Measurements from ENCODE around the gene PORCN.

PORCN gene

DNA sequence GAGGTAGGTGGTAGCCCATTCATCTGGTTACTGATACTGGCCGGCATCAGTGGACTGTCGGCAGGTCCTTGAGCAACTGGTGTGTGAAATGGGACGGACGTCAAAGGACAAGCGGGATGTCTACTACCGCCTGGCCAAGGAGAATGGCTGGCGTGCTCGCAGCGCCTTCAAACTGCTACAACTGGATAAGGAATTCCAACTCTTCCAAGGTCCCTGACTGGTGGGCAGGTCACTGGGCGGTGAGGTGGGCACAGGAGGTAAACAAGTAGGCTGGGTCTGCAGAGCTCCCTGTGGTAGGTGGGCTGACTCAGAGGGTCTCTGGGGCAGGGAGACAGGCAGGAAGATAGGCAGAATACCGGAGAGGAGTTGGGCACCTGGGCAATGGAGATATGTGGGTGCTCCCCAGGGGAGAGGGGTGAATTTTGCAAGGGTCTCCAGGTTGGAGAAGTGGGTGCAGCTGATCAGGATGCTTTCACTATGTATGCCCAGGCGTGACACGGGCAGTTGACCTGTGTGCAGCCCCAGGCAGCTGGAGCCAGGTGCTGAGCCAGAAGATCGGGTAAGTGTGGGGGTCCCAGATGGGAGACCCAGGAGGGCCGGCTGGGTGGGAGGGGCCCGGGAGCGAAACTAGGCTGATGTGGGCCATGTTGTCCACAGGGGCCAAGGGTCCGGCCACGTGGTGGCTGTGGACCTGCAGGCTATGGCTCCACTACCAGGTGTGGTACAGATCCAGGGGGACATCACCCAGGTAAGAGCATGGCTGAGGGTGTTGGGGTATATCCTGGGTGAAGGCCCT lies 30.6 kb upstream of the PORCN start:
- no peak for DNase-seq

DNA sequence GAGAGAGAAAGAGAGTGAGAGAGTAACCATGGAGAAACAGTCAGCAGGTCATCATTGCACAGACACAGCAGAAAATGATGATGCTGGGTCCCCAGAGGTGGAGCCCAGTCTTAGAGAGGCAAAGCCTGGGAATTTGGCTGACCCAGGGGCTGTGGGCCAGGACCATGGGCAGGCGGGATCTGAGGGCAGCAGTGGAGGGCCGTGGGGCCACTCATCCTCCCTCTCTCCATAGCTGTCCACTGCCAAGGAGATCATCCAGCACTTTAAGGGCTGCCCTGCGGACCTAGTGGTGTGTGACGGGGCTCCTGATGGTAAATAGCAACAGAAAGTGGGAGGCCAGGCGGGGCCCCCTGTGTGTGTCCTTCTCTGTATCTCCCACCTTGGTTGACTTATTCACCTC lies 30.0 kb upstream of the PORCN start:
- no peak for DNase-seq

DNA sequence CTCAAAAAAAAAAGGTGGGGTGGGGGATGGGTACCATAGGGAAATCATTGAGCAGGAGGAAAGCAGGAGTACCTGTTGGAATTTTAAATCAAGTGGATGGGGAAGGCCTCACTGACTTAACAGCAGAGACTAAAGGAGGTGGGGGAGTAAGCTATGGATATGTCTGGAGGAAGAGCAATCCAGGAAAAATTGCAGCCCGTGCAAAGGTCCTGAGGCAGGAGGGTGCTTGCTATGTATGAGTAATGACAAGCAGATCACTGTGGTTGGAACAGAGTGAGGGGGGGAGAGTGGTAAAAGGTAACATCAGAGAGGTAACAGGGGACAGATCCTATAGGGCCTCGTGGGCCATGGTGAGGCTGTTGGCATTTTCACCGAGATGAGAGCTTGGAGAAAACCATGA lies 28.6 kb upstream of the PORCN start:
- DNase-seq, result no peak

DNA sequence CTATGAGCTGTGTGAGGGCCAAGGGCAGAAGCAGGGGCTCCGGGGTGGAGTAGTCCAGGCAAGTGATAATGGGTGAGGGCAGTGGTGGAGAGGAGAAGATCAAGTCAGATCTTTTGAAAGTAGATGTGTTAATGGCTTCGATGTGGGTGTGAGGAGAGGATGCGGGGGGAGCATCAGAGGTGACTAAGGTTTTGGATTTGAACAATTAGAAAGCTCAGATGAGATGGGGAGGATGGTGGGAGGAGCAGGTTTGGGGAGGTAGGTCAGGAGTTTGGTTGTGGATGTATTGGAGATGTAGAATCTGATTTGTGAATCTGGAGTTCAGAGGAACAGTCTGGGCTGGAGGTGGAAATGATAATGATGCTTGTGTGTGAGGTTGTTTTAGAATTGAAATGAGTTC lies 28.2 kb upstream of the PORCN start:
- DNase-seq, result no peak

DNA sequence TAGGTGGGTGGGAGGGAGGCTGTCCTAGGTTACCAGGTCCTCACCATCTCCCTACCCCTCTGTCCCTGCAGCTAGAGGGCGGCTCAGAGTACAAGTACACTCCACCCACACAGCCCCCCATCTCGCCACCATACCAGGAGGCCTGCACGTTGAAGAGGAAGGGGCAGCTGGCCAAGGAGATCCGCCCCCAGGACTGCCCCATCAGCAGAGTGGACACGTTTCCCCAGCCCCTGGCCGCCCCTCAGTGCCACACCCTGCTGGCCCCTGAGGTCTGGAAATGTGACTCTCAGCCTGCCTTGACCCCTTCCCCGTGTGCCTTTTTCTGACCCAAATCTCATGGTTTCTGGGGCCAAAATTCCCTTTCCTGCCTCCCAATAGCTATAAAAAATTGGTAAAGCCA lies 26.3 kb upstream of the PORCN start:
- no peak for DNase-seq

DNA sequence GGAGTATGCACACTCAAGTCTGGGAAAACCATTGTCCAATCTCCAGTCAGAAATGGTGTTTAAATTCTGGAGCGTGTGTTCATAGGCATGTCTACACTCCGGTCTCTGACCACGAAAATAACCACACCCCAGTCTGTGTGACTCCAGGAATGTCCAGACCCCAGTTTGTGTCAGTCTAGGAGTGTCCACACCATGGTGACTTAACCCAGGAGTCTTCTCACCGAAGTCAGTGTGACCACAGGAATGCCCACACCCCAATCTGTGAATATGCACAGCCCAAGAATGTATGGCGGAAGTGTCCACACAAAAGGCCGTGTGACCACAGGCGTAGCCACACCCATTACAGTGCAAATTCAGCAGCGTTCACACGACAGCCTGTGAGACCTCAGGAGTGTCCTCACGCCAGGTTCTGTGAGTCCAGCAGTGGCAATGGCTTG lies 21.4 kb upstream of the PORCN start:
- no peak for DNase-seq

DNA sequence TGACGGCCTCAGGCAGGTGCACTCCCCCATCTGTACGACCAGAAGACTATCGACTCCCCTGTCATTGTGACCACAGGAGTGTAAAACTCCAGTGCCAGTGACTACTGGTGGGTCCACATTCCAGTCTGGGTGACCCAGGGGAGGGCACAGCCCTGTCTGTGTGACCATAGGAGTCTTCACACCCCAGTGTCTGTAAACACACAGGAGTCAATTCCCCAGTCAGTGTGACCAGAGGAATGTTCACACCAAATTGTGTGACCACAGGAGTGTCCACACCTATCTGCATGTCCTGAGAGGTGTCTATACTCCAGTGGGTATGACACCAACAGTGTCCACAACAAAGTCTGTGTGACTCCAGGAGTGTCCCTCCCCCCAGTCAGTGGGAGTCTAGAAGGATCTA lies 20.8 kb upstream of the PORCN start:
- no peak for DNase-seq

DNA sequence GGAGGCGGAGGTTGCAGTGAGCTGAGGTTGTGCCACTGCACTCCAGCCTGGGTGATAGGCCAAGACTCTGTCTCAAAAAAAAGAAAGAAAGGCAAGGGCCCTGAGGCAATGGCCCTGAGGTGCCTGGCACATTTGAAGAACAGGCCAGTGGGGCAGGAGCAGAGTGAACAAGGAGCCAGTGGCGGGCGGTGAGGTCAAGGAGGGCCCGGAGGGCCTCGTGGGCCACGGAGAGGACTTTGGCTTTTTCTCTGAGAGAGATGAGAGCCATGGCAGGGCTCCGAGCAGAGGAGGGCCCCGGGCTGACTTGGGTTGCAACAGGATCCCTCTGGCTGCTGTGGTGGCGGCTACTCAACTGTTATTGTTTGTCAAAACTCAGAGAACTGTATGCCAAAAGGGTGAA lies 19.5 kb upstream of the PORCN start:
- no peak for DNase-seq

DNA sequence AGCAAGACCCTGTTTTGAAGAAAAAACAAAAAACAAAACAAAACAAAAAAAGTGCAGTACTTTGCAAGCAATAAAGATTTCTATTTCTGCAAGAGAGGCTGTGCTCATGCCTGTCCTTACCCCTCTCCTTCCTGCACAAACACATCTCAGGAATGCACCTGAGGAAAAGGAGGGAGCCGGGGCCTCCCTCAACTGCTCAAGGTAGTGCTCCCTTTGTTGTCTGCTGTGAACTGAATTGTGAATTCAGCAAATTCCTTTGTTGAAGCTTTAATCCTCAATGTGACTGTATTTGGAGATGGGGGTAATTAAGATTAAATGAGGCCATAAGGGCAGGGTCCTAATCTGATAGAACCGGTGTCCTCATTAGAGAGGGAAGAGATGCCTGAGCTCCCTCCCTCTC lies 18.9 kb upstream of the PORCN start:
- DNase-seq, result no peak

DNA sequence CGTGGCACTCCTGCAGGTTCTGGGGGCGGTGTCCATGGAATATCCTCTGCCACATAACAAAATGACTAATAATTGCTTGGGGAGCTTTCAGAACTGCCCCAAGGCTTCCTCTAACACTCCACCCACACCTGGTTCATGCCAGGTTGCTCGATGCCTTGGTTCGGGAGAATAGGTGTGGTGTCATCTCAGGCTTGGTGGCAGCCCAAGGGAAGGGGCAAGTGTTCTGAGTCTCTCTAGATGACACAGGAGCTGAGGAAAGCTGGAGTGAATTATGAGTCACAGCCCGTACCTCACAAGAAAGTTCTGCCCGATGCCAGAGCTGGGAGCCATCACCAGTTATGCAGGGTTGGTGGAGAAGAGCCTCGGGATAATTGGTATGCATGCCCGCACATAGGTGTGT lies 18.1 kb upstream of the PORCN start:
- no peak for DNase-seq

DNA sequence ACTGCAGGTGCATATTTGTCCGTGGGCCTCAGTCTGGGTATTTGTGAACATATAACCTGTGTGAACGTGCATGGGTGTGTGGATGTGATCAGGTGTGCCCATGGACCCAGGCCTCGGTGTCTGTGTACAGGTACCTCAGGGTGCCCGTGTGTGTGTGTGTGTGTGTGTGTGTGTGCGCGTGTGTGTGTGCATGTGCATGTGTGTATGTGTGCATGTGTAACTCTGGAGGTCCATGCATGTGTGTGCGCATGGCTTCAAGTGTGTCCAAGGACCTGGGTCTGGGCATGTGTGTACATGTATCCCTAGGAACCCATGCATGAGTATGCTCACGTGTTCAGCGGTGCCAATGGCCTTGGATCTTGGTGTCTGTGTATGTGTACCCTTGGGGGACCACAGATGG lies 17.0 kb upstream of the PORCN start:
- no peak for DNase-seq

DNA sequence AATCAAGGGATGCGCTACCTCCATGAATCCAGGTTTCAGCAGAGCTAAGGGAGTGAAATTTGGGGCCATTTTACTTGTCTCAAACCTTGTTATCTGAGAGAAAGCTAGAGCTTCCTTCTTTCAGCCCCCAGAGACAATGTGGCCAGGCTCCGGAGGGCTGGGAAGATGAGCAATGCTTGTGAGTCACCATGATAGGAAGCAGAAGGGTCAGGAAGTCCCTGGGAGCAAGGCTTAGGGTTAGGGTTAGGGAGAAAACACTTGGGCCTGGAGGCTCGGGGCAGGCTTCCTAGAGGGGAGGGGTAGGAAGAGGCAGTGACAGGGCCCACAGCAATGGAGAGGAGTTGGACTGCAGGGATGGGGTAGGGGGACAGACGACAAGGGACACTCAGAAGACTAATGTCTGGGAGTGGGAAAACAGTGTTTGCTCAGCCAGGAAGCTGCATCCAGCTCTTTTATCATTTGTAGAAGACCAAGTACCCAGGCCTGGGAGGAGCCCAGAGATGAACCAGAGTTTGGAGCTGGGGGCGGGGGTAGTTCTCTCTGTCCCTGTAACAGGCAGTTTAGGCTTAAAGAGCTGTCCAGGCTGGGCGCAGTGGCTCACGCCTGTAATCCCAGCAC lies 16.4 kb upstream of the PORCN start:
- no peak for DNase-seq

DNA sequence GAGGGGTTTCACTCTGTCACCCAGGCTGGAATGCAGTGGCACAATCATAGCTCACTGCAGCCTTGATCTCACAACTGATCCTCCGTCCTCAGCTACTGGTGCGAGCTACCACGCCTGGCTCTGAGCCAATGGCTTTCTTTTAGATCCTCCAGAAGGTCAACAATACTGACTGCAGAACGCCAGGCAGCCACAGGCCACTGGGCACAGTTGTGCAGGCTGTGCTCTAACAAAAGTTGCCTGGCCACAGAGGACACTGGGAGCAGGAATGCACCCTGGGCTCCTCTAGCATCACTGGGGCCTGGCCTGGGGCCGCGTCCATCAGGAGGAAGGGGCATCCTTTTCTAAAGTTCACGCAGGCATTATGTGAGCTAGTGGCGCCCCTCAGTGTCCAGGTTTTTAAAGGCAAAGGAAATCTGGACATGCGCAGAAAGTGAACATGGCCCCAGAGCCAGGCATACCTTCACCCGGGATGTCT lies 14.9 kb upstream of the PORCN start:
- DNase-seq, result no peak

DNA sequence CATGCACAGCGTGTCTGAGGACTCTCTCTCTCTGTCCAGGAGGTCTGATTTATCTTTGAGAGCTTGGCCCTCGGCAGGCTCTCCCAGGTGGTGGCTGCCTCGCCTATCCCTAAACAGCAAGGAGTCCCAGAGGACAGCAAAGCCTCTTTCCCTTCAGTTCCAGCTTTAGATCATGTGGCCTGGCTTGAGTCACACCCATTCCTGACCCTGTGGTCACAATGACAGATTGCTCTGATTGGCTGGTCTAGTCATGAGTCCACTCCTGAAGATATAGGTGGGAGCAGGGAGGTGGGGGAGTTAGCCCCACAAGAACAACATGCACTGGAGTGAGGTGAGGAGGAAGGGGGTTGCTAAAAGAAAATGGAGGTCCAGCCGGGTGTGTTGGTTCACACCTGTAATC lies 12.1 kb upstream of the PORCN start:
- DNase-seq, result no peak

DNA sequence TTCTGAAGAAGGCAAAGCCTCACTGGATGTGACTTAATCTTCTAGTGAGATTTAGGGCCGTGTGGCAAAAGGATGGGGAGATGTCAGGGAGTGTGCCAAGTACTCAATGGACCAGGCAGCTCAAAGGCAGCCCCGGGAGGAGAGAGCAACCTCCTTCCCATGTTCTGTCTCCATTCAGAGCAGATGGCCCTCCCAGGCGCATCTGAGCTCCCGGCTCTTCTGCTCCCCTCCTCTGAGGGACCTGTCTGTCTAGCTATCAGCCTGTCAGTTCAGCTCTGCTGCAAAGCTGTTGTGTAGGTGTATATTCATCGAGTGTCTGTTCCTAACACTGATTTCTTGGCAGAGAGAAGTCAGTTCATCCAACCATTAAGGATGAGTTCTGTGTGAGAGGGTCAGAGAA lies 10.9 kb upstream of the PORCN start:
- DNase-seq, result no peak

DNA sequence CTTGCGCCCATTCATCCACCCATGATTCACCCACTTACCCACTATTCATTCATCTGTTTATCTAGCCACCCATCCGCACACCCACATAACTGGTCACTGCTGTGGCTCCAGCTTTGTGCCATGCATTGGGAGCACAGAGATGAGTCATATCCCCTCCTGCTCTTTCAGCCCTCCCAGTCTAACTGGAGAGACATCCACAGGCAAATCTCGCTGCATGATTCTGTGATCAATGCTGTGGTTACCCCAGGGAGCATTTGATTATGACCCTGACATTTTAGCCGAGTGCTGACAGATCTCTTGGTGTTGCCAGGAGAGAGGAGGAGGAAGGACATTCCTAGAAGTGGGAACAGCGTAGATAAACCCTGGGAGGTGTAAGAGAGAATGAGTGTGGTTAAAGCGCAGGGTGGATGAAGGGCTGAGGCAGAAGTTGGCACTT lies 10.4 kb upstream of the PORCN start:
- DNase-seq, result no peak

DNA sequence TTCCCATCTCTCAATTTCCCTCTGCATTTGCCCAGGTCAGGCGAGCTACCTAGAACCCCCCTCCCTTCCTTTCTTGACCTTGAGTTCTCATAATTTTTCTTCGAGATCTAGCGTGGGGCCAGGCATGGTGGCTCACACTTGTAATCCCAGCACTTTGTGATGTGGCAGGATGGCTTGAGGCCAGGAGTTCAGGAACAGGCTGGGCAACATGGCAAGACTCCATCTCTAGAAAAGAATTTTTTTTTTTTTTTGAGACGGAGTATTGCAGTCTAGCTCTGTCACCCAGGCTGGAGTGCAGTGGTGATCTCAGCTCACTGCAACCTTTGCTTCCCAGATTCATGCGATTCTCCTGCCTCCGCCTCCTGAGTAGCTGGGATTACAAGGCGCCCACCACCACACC lies 4.5 kb upstream of the PORCN start:
- DNase-seq, result no peak

DNA sequence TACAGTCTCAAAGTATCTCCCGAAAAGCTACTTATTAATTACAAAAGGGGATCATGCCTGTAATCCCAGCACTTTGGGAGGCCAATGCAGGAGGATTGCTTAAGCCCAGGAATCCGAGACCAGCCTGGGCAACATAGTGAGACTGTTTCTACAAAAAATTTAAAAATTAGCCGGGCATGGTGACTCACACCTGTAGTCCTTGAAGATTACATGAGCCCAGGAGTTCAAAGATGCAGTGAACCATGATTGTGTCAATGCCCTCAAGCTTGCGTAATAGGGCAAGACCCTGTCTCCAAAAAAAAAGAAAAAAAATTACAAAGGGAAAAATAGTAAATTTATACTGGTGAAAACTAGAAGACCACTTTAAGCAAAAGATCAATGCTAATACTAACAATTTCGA lies 3.3 kb upstream of the PORCN start:
- no peak for DNase-seq

DNA sequence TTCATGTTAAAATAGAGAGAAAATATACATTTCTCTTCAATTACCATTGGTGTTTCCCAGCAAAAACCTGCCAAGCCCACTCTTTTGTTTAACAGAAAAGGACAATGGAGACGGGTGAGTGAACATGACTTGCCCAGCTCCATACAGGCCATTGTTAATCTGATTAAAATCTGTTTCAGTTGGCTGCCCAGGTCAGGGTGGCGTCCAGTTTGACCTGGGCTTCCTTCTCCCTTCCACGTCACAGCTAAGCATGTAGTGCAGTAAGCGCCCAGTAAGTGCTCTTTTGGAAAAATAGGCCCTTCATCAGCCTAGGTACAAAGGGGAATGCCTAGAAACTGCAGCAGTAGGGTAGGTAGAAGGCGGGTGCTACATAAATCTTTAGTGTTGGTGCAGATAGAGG lies 1.5 kb upstream of the PORCN start:
- no peak for DNase-seq

DNA sequence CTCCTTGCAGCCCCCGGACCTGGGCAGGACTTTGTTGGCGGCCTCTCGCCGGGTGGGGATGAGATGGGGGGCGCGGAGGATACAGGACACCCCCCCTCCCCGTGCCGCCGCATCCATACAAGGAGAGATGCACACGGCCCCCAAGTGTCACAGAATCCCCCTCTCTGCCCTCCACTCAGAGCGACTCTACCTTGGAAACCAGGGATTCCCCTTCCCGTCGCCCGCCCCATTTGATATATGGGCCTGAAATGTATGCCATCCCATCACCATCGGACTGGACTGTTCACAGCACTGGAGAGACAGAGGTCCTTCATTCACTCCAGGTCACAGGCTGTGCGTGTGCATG lies 426 bp downstream of the PORCN start:
- DNase-seq, result no peak

DNA sequence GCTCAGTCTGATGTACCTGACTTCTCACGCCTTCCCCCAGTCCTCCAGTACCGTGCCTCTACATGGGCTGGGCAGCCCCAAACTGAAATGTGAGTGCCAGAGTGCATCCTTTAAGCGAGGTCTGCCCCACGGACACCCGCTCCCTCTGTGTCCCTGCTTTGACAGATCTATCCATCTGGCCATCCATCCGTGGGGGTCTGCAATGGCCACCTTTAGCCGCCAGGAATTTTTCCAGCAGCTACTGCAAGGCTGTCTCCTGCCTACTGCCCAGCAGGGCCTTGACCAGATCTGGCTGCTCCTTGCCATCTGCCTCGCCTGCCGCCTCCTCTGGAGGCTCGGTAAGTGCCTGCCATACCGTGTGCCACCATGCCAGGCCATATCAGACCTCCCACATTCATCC lies 827 bp downstream of the PORCN start:
- DNase-seq, result no peak

DNA sequence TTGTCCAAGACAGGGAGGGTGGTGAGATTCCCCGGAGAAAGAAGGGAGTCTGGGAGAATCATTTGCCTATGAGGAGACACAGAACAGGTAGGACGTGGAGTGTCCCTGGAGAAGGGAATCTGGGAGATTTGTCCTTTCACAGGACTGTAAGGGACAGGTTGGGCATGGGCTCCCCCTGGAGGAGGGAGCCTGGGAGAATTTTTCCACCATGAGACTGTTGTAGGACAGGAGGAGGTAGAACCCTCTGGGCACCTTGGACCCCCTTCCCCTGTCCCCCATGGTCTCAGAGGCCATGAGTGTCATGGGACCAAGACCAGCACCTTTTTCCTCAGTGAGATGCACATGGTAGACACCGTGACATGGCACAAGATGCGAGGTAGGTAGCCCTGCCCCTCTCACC lies 2.8 kb downstream of the PORCN start:
- no peak for DNase-seq

DNA sequence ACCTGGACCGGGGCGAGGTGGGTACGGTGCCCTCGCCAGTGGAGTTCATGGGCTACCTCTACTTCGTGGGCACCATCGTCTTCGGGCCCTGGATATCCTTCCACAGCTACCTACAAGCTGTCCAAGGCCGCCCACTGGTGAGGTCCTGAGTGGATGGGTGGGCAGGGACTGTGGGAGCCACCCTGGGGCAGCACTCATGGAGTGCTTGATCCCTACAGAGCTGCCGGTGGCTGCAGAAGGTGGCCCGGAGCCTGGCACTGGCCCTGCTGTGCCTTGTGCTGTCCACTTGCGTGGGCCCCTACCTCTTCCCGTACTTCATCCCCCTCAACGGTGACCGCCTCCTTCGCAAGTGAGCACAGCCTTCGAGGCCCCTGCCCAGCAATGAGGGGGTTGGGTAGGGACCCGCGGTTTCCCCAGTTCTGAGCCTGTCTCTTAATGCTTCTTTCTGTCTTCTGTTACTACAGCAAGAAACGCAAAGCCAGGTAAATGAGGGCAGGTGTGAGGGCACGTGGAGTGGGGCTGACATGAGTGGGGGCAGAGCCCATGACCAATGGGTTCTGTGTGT lies 3.7 kb downstream of the PORCN start:
- no peak for DNase-seq

DNA sequence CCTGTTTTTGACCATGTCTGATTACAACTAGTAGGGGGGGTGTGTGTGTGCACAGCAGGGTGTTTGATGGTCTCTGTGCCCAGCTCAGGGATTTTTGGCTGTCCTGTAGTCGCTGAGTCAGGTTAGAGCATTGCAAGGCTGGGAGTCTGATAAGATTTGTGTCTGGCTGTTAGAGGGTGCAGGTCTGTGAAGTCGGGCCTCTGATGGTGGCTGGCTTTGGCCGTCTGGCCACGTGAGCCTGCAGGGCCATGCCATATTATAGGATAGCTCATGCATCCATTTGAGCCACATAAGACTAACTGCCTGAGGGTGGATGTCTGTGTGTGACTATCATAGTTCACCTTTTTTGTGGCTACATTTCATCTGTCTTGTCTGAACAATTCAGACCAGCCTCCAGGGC lies 4.9 kb downstream of the PORCN start:
- DNase-seq, result no peak

All from activated naive CD4-positive, alpha-beta T cell (primary cell).